ENCODE results near the gene MLKL. TPM values are rescaled to one million over a fixed set of nuclear protein-coding genes. Genes with fewer than 3 reads are reported as not detected.

MLKL gene
- total and polyA plus RNA-seq, 2 of the 13 experiments (the other 11 are each of a cell fraction or from before 2014, with no cell fraction given) = 6.4 to 10.7 TPM

- TF ChIP-seq, protein P1, sequence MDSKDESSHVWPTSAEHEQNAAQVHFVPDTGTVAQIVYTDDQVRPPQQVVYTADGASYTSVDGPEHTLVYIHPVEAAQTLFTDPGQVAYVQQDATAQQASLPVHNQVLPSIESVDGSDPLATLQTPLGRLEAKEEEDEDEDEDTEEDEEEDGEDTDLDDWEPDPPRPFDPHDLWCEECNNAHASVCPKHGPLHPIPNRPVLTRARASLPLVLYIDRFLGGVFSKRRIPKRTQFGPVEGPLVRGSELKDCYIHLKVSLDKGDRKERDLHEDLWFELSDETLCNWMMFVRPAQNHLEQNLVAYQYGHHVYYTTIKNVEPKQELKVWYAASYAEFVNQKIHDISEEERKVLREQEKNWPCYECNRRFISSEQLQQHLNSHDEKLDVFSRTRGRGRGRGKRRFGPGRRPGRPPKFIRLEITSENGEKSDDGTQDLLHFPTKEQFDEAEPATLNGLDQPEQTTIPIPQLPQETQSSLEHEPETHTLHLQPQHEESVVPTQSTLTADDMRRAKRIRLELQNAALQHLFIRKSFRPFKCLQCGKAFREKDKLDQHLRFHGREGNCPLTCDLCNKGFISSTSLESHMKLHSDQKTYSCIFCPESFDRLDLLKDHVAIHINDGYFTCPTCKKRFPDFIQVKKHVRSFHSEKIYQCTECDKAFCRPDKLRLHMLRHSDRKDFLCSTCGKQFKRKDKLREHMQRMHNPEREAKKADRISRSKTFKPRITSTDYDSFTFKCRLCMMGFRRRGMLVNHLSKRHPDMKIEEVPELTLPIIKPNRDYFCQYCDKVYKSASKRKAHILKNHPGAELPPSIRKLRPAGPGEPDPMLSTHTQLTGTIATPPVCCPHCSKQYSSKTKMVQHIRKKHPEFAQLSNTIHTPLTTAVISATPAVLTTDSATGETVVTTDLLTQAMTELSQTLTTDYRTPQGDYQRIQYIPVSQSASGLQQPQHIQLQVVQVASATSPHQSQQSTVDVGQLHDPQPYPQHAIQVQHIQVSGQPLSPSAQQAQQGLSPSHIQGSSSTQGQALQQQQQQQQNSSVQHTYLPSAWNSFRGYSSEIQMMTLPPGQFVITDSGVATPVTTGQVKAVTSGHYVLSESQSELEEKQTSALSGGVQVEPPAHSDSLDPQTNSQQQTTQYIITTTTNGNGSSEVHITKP (CRISPR knock-in tag; IDR thresholded peaks at IDR 0.05; ENCODE audit: low read depth) = no peak
- no peak for TF ChIP-seq KDM5B (CRISPR knock-in tag; IDR thresholded peaks at IDR 0.05; ENCODE audit: borderline replicate concordance)
- TF ChIP-seq ZBTB7B (CRISPR knock-in tag; IDR thresholded peaks at IDR 0.05) = no peak
- TF ChIP-seq ZNF253 (CRISPR knock-in tag; IDR thresholded peaks at IDR 0.05; ENCODE audit: borderline replicate concordance) = no peak
- TF ChIP-seq ZBTB46 (CRISPR knock-in tag; IDR thresholded peaks at IDR 0.05; ENCODE audit: borderline replicate concordance) = no peak
- TF ChIP-seq, protein P2, sequence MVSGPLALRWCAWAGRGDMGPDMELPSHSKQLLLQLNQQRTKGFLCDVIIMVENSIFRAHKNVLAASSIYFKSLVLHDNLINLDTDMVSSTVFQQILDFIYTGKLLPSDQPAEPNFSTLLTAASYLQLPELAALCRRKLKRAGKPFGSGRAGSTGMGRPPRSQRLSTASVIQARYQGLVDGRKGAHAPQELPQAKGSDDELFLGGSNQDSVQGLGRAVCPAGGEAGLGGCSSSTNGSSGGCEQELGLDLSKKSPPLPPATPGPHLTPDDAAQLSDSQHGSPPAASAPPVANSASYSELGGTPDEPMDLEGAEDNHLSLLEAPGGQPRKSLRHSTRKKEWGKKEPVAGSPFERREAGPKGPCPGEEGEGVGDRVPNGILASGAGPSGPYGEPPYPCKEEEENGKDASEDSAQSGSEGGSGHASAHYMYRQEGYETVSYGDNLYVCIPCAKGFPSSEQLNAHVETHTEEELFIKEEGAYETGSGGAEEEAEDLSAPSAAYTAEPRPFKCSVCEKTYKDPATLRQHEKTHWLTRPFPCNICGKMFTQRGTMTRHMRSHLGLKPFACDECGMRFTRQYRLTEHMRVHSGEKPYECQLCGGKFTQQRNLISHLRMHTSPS (CRISPR knock-in tag; IDR thresholded peaks at IDR 0.05; ENCODE audit: low read depth) = no peak
- no peak for TF ChIP-seq AFF4 (CRISPR knock-in tag; IDR thresholded peaks at IDR 0.05)
- TF ChIP-seq ZNF543 (CRISPR knock-in tag; IDR thresholded peaks at IDR 0.05) = no peak
- no peak for TF ChIP-seq ZFY (CRISPR knock-in tag; IDR thresholded peaks at IDR 0.05)
- TF ChIP-seq, protein P3, sequence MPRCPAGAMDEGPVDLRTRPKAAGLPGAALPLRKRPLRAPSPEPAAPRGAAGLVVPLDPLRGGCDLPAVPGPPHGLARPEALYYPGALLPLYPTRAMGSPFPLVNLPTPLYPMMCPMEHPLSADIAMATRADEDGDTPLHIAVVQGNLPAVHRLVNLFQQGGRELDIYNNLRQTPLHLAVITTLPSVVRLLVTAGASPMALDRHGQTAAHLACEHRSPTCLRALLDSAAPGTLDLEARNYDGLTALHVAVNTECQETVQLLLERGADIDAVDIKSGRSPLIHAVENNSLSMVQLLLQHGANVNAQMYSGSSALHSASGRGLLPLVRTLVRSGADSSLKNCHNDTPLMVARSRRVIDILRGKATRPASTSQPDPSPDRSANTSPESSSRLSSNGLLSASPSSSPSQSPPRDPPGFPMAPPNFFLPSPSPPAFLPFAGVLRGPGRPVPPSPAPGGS (CRISPR knock-in tag; IDR thresholded peaks at IDR 0.05) = no peak
- no peak for TF ChIP-seq HDAC1 (CRISPR knock-in tag; IDR thresholded peaks at IDR 0.05)
- no peak for TF ChIP-seq NRL (CRISPR knock-in tag; IDR thresholded peaks at IDR 0.05; ENCODE audit: borderline replicate concordance)
- no peak for TF ChIP-seq ZNF660 (CRISPR knock-in tag; IDR thresholded peaks at IDR 0.05; ENCODE audit: borderline replicate concordance, low read depth)
- TF ChIP-seq, protein P4, sequence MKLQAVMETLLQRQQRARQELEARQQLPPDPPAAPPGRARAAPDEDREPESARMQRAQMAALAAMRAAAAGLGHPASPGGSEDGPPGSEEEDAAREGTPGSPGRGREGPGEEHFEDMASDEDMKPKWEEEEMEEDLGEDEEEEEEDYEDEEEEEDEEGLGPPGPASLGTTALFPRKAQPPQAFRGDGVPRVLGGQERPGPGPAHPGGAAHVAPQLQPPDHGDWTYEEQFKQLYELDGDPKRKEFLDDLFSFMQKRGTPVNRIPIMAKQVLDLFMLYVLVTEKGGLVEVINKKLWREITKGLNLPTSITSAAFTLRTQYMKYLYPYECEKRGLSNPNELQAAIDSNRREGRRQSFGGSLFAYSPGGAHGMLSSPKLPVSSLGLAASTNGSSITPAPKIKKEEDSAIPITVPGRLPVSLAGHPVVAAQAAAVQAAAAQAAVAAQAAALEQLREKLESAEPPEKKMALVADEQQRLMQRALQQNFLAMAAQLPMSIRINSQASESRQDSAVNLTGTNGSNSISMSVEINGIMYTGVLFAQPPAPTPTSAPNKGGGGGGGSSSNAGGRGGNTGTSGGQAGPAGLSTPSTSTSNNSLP (IDR thresholded peaks at IDR 0.05; ENCODE audit: low read depth, low read length) = peak; percentile 53; the same call in 1 of the 2 replicates
Measured at GRCh38 chr16:74623214-74623838, 77.3 kb downstream of the MLKL start (continued).

Measured in HepG2 (cell line).